ENCODE results near the gene PLEKHH2.

- TF ChIP-seq, protein P1, sequence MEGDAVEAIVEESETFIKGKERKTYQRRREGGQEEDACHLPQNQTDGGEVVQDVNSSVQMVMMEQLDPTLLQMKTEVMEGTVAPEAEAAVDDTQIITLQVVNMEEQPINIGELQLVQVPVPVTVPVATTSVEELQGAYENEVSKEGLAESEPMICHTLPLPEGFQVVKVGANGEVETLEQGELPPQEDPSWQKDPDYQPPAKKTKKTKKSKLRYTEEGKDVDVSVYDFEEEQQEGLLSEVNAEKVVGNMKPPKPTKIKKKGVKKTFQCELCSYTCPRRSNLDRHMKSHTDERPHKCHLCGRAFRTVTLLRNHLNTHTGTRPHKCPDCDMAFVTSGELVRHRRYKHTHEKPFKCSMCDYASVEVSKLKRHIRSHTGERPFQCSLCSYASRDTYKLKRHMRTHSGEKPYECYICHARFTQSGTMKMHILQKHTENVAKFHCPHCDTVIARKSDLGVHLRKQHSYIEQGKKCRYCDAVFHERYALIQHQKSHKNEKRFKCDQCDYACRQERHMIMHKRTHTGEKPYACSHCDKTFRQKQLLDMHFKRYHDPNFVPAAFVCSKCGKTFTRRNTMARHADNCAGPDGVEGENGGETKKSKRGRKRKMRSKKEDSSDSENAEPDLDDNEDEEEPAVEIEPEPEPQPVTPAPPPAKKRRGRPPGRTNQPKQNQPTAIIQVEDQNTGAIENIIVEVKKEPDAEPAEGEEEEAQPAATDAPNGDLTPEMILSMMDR (IDR thresholded peaks at IDR 0.05) = no peak
- TF ChIP-seq POLR2A (IDR thresholded peaks at IDR 0.05) = no peak
Observed at GRCh38 chr2:43738257-43738656, 101.2 kb downstream of the PLEKHH2 start.

All from adrenal gland (tissue), 5 donors.